GM18511 (cell line): ENCODE data around the gene QRICH1.
A peak's percentile ranks its signal among the peaks of the same experiment; 100 is the strongest.

Source experiments
- ATAC-seq: cut with Tn5 transposase; IDR thresholded peaks from one replicate; pipeline ENCODE4 v1.9.1; 2021; ENCODE audit warnings: mild to moderate bottlenecking, moderate library complexity; ENCODE audit not compliant: unreplicated experiment

Gene QRICH1

GRCh38 chr3:49093853-49094767 lies at the start of gene QRICH1:
Gene QRICH1, minus strand, starts transcription at chr3:49094071. Its CDS starts 17,054 bp downstream, at chr3:49077017.
- peak; percentile 81 for ATAC-seq

DNA sequence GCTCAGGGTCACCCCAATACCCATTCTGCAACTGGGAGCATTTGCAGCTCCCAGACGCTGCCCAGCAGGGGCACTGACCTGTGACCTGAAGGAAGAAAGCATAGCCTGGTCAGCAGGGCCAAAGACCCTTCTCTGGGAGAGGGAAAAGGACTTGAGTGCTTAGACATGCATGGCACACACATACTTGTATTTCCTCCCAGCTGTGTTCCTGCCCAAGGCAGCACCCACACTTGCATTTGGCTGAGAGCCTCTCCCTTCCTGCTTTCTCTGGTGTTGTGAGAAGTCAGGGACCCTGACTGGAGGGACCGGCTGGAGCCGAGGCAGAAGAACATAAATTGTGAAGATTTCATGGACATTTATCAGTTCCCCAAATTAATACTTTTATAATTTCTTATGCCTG lies 46.2 kb upstream of the QRICH1 start:
- ATAC-seq = no peak

GRCh38 chr3:49135499-49135898 lies 41.6 kb upstream of the QRICH1 start:
- ATAC-seq = no peak

DNA sequence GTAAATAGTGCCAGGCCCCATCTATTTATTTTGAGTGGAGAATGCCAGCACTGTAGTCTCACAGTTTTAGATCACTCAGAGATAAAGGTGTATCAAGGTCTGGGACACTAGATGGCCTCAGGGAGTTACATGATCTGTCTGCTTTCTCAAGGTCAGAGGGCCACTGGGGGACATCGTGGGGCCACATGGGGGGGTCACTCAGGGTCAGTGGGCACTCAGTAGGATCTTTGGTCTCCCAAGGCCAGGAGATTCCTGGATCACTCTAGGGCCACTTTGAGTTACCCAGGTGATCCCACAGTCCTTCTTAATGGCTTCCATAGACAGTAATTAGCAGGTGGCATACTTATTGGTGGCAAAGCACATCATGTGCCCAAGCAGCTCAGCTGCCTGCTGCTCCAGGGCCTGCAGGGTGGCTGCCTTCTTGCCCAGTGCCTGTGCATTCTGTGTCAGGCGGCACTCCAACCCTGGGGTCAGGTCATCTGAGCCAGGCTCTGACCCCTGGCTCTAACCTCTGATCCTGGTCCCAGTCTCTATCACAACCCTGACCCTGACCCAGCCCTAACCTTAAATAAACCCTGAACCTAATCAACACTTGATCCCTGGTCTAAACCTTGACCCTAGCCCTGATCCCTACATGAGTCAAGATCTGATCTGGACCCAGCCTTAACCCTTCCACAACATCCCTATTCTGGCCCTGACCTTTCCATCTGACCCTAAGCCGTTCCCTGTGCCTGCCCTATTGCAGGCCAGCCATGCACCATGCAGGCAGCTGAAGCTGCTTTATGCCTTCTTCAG lies 40.8 kb upstream of the QRICH1 start:
- no peak for ATAC-seq

DNA sequence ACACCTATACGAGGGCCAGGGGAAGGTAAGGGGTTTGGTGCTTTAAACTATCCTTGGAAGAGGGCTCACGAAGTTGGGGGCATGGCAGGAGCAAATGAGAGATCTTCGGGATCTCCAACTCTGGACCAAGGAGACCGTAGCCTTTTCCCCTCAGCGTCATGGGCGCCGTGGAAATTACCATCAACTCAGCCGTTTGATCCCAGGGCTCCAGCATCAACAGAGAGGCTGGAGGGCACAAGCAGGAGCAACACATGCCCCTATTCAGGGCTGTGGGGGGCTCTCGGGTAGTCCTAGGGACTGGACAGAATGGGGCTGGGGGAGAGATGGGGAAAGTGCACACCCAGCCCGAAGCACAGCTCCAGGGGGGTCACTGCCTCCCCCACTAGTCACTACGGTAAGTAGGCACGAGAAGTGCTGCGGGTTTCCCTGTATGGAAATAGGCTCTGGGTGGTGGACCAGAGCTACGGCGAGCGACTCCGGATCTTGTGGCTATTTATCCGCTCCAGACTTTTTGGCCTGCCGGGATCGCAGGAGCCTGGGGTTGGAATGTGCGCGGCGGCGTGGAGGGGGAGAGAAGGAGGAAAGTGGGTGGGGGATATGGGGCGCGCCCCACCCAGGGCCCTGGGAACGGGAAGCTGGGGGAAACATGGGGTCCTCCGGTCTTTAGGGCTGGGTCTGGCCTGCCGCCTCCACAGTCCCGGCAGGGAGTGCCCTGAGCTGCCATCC lies 39.5 kb upstream of the QRICH1 start:
- ATAC-seq = no peak

DNA sequence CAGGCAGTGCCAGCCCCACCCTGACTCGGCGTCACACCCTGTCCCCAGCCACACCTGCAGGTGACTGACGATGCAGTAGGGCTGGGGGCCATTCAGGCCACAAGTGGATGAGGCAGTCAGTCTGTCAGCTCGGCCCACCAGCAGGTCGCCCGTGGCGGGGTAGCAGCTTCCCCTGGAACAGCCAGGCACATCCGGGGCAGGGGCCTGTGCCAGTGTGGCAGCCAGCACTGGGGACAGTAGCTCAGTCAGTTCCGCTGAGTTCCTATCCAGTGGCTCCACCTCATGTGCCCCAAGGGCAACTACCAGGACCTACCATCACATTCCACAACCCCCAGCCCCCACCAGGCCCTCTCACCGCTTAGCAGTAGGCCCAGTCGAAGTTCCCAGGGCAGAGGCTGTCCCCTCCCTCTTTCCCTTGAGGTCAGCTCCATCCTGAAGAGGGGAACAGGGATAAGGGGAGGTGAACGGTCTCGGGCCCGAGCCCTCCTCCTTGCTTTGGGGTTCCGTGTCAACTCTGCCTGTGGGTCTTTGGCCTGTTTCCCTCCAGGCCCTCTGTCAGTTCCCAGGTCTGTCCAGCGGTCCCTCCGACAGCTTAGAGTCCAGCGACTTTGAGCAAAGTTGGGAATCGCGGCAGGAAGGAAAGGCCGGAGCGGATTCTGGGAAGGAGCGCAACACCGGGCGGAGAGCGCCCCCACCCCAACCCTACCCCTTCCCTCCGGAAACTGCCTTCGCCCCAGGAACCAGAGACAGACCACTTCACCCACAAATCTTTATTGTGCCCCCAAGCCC lies 38.8 kb upstream of the QRICH1 start, which contains the start of gene LAMB2:
Gene LAMB2 (minus strand): TSS at position 614 of the 789 bp plus-strand sequence. CDS start 183 bp downstream, at position 431.
- no peak for ATAC-seq

DNA sequence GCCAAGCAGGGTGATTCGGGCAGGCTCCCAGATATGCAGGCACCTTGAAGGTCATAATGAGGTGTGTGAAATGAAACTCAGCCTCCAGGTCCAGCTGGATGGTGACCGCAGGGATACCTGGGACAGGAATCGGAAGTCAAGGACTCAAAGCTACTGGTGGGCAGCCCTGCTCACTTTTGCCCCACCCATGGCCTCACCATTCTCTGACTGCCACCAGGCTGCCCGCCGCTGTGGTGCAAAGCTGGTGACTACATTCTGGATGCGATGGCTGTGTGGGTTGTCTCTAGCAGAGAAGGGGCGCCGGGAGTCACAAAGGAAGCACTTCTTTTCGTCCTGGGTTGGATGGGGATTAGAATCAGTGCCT lies 38.2 kb upstream of the QRICH1 start:
- ATAC-seq = no peak

DNA sequence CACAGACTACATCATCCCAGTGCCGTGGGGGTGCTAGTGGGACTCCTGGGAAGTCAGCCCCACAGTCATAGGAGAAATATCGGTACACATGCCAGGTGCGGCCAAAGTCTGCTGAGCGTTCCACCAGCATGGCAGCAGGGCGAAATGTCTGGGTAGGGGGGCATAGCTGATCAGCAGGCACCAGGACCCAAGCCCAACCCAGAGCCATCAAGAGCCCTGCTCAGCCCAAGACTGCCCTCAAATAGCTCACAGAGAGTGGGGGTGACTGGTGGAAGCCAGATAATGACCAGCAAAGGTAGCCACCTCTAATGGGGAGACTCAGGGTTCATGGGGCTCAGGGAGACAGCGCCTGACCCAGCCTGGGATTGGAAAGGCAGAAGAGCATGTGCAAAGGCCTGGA lies 37.7 kb upstream of the QRICH1 start:
- no peak for ATAC-seq

DNA sequence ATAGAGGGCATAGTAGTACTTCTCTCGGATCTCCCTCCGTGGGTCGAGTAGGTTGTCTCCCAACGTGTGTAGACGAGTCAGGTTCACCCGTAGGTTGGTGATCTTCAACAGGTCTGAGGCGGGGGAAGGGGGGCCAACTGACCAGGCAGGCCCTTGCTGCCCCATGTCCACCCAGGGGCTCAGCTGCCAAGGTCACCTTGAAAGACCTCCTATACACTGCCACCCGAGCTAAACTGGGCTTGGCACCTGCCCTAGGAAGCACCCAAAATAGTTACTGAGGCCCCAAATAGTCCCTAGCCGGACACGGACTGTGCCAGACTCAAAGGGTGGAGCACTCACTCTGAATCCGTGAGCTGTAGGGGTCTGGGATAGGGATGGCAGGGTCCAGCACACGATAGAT lies 37.2 kb upstream of the QRICH1 start:
- ATAC-seq = no peak

DNA sequence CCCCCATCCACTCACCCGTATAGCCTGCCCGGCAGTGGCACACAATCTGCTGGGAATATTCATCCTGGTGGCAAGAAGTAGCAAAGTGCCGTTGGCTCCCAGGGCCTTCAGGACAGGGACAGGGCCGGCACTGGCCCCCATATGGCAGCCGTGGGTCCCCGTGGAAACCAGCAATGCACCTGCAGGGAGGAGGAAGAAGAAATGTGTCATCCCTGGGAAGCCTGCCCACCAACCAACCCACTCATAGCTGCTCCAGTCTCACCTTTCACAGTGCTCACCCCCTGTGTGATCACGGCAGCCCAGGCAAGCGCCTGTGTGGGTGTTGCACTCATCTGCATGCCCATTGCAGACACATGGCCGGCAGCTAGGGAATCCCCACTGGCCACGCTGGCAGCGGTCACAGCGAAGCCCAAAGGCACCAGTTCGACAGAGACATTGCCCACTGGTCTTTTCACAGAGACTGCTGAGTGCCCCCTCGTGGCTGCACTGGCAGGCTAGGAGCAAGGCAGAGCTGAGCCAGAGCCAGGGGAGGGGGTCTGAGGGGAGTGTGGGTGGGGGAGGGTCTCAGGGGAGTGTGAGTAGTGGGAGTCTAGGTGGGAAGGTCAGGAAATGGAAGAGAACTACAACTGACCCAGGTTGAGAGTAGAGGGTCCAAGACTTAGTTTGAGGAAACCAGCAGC lies 31.3 kb upstream of the QRICH1 start:
- ATAC-seq = no peak

DNA sequence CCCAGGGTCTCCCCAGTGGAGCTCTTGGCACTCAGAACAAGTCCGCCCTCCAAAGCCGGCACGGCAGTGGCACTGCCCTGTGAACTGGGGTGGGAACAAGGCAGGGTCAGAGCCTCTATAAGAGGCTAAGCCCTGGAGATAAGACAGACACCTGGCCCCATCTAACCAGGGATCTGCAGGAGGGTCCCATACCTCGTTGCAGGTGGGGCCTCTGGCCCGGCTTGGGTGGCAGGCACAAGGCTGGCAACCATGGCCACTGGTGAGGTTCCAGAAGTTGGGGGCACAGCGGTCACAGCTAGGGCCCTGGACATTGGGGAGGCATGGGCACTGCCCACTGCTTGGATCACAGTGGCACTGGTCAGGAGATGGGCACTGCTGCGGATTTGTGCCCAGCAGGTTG lies 30.3 kb upstream of the QRICH1 start:
- ATAC-seq = no peak

GRCh38 chr3:49123687-49124086 lies 29.8 kb upstream of the QRICH1 start:
- no peak for ATAC-seq

DNA sequence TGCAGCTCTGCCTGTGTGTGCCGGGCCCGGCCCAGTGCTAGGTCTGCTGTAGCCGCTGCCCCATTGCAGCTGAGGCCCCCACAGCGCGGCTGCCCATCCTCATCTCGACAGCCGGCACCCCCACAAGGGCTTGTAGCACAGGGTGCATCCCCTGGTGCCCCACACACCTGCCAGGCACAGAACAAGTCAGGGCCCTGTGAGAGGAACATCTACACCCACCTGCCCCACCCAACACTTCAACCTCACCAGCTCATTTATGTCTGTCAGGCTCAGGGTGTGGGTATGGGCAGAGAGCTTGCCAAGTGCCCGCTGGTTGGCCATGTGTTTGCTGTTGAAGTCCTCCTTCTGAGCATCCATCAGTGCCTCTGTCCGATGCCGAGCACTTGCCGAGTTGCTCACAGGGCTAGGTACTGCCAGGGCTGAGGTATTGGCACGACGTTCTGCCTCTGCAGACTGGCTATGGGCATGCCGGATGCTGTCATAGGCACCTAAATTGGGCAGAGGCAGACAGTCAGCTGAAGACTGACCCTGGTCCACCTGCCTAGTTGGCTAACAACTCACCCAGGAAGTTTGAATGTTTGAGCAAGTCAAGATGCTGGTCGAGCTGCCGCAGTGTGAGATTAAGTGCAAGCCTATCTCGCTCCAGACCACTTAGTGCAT lies 29.1 kb upstream of the QRICH1 start:
- ATAC-seq = no peak

DNA sequence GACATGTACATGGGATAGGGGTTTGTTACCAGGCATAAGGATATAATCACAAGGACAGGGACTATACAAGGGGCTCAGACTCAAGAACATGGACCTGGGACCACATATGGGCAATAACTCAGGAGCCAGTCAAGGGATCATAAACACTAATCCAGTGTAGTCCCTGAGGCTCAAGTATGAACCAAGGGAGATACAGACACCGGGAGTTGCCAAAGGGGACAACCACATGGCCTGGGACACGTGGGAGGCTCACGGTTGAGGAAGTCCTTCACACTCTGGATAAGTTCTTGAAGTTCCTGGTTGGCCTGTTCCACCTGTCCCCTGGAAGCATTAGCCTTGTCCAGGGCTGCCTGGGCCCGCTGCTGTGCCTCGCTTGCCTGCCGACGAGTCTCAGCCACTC lies 28.6 kb upstream of the QRICH1 start:
- no peak for ATAC-seq

DNA sequence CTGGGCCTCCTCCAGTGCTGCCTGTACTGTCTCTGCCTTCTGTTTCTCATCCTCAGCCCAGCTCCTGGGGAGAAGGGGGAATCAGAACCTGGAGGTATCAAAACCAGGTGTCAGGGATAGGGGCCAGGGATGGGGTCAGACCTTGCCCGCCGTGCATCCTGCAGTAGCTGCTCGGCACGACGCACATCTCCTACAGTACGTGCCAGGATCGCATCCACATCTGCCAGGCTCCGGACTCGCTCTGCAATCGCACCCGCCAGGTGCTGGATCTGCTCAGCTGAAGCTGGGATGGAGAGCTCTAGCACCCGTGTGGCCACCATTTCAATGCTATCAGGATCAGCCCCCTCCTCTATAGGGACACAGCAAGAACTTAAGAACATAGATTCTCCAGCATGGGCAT lies 28.2 kb upstream of the QRICH1 start:
- no peak for ATAC-seq

GRCh38 chr3:49121132-49121736 lies 27.4 kb upstream of the QRICH1 start:
- ATAC-seq = no peak

DNA sequence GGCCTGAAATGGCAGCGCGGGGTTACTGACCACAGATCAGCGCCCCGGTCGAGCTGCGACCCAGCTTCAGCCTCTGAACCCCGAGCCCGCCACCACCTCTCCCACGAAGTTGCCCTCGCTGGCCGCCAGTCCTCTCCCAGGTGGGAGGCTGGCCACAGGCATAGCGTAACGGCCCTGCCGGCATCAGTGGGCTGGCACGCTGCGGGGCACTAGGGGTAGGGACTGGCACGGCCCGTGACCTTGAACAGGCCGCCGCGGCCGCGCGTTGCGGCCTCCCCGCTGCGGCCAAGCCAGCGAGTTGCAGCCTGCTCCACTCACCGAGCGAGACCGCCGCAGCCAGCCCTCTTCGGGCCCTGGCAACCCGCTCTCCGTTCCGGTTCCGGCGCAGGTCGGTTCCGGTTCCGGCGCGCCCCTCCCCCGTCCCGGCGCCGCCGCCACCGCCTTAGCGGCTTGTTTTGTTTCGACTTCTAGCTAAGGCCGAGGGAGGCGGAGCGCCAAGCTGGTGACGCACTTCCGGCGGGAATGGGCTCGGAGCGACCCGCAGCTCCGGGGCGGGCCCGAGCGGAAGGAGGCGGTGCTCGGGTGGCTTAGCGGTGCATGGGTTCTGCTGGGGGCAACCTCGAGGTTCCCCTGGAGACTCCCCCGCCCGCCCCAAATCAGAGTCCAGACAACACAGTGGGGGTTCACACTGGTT lies 26.7 kb upstream of the QRICH1 start, which contains the start of gene USP19:
Gene USP19 (minus strand): TSS at position 386 of the 694 bp plus-strand sequence. CDS start 1,678 bp downstream, outside the sequence.
- ATAC-seq = peak; percentile 90

DNA sequence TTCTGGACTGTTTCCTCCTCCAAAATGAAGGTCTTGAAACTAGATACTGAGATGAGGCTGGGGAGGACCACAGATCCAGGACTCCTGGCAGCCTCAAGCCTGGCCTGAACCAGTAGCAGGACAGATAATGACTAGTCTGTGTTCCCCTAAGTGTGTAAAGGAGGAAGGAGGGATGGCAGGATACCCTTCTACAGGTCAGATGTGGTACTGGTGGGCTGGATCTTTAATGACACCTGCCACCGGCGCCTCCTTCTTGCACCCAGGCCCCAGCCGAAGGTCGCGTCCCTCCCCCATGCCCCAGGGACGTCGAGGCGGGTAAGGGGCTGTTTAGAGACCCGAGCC lies 26.2 kb upstream of the QRICH1 start:
- peak; percentile 15 for ATAC-seq
